Psoas muscle (tissue), 8 donors: ENCODE measurements around the gene MCMBP. TPM values are rescaled to one million over a fixed set of nuclear protein-coding genes. Genes with fewer than 3 reads are reported as not detected.
"Not testable (repeated sequence)": the region's sequence is repeated elsewhere in the genome, so short reads cannot be mapped to it uniquely, and the experiment has no call there.

Experiments used
- ATAC-seq, 4 donors: fragments of 200-7000 bp; cut with Tn5 transposase; one replicate each; pipeline ENCODE4 v1.9.1; 2020; ENCODE audit warnings: moderate library complexity in 3 of 4, mild to moderate bottlenecking in 2 of 4
- DNase-seq, 2 donors: peaks; one replicate each; pipeline ENCODE4 v3.0.0-alpha.2; 2020
- H3K27ac ChIP-seq: fragments of 200-600 bp; one replicate; pipeline ENCODE4 v1.8.0; 2022
- H3K27me3 ChIP-seq, 3 donors: fragments of 200-600 bp in 1 of 3; one replicate each; pipeline versions ENCODE4 v1.6.1 to v1.8.0; 2013 to 2022; ENCODE audit warnings: low read length in 2 of 3, mild to moderate bottlenecking in 2 of 3, moderate library complexity in 1 of 3; ENCODE audit not compliant: insufficient read depth in 3 of 3
- H3K36me3 ChIP-seq, 2 donors: fragments of 200-600 bp in 1 of 2; one replicate each; pipeline versions ENCODE4 v1.6.1 to v1.8.0; 2013 to 2022; ENCODE audit warnings: low read depth in 1 of 2, mild to moderate bottlenecking in 1 of 2, moderate library complexity in 1 of 2; ENCODE audit not compliant: insufficient read depth in 1 of 2
- H3K4me1 ChIP-seq: fragments of 200-600 bp; one replicate; pipeline ENCODE4 v1.8.0; 2022
- H3K4me3 ChIP-seq: fragments of 200-600 bp; one replicate; pipeline ENCODE4 v1.8.0; 2022; ENCODE audit warnings: mild to moderate bottlenecking
- H3K9me3 ChIP-seq: fragments of 200-600 bp; one replicate; pipeline ENCODE4 v1.8.0; 2022
- WGBS, 3 donors: extraction: QIAGEN DNeasy Blood & Tissue Kit; methylation state at CpG; one replicate each; pipeline versions ENCODE4 v1.1.6 to v1.1.7; 2013; 5-methylcytosine and 5-hydroxymethylcytosine counted together
- intact Hi-C, 2 donors: fragments of 100-400 bp; cut with DNase I; formaldehyde crosslinking; loops; one replicate each; pipeline versions ENCODE4 v1.11.0 to v1.14.2; 2022
- polyA plus RNA-seq, 3 donors: library from polyadenylated mRNA; stranded (reverse); fragments of 200-250 nt; gene quantifications; one replicate each; pipeline ENCODE4 v1.2.3, GENCODE V29; 2013
- total RNA-seq, 4 donors: library from RNA; stranded (reverse); fragmentation: NEBNext Ultra II Directional in 2 of 4; extraction: Animal tissue kit (Norgen Biotek cat#: 25700) in 2 of 4; gene quantifications; one replicate each; pipeline versions ENCODE4 v1.2.1 to v1.2.4, GENCODE V29; 2021 to 2023
- TF ChIP-seq, protein P1 (sequence below): fragments of 200-600 bp; IDR thresholded peaks from one replicate; pipeline ENCODE4 v1.8.0; 2022; ENCODE audit warnings: antibody characterized with exemption
- donor health status: healthy with polysubstance abuse.
- donor health status: DM: no; HTN: no; CAD: no; lungs with moderate emphysema.
- donor health status: Bipolar disorder and iron deficiency.
- donor health status: healthy.
- donor health status: DM: yes; HTN: yes; CAD: no.
- donor health status: DM: no; HTN: no; CAD: no.
- donor health status: DM: no; HTN: no; CAD: no.
- donor health status: DM: yes; HTN: yes; CAD: no.

Gene MCMBP
- total and polyA plus RNA-seq, 7 donors, result 23.0 to 43.8 (median 37.8) TPM

DNA sequence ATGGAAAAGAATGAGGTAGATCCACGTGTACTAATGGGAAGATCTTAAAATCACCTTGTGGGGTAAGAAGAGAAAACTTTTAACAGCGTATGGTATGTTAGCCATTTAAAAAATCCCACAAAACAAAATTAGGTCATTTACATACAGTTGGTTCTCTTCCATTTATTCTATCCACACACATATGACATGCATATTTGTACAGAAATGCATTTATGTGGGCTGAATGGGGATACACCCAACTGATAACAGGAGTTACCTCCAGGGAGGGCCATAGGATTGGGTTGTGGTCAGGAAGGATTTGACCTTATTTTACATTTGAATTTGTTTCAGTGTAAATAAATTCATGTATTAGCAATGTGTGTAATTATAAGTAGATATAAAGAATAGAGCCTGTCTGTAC lies 71.5 kb downstream of the MCMBP start:
- DNase-seq (no peak), ATAC-seq (no peak)
- H3K27me3 ChIP-seq, result no peaks in the 10 kb centered on the region
- TF ChIP-seq, protein P1, sequence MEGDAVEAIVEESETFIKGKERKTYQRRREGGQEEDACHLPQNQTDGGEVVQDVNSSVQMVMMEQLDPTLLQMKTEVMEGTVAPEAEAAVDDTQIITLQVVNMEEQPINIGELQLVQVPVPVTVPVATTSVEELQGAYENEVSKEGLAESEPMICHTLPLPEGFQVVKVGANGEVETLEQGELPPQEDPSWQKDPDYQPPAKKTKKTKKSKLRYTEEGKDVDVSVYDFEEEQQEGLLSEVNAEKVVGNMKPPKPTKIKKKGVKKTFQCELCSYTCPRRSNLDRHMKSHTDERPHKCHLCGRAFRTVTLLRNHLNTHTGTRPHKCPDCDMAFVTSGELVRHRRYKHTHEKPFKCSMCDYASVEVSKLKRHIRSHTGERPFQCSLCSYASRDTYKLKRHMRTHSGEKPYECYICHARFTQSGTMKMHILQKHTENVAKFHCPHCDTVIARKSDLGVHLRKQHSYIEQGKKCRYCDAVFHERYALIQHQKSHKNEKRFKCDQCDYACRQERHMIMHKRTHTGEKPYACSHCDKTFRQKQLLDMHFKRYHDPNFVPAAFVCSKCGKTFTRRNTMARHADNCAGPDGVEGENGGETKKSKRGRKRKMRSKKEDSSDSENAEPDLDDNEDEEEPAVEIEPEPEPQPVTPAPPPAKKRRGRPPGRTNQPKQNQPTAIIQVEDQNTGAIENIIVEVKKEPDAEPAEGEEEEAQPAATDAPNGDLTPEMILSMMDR, result no peak
- no peak overlapping the region for H3K27ac ChIP-seq
- peaks cover 0 to 40% of the 10 kb centered on the region in 2 donors for H3K36me3 ChIP-seq
- intact Hi-C loops, result no loop called here
- WGBS, 3 donors, result 93 to 94% (median 93%) methylated on average over 2 of the region's 2 CpGs
- H3K4me1 ChIP-seq, result peaks cover 9% of the 10 kb centered on the region
- H3K9me3 ChIP-seq, result no peaks in the 10 kb centered on the region
- H3K4me3 ChIP-seq, result no peak overlapping the region

DNA sequence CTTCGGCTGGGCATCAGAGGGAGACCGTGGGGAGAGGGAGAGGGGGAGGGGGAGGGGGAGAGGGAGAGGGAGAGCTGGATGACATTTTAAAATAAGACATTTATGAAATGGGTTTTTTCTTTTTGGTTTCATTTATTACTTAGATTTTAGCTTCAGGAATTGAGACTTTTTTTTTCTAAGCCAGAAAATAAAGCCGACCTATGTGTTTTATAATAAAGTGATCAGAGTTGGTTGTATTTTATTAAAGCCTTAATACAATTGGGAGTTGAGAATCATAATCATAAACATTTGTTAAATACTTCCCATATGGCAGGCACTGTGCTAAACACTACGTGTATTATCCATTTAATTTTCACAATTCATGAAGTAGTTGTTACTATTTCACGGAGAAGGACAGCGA lies 76.6 kb downstream of the MCMBP start:
- peaks cover 0 to 39% of the 10 kb centered on the region in 2 donors for H3K36me3 ChIP-seq
- TF ChIP-seq, protein P1, result no peak
- ATAC-seq (no peak), DNase-seq (no peak)
- H3K4me3 ChIP-seq, result no peak overlapping the region
- no peak overlapping the region for H3K27ac ChIP-seq
- no peaks in the 10 kb centered on the region for H3K4me1 ChIP-seq
- no peaks in the 10 kb centered on the region for H3K27me3 ChIP-seq
- intact Hi-C loops, result no loop called here
- WGBS, 3 donors, result 92 to 96% (median 95%) methylated on average over 4 to 6 of the region's 6 CpGs
- H3K9me3 ChIP-seq, result no peaks in the 10 kb centered on the region

DNA sequence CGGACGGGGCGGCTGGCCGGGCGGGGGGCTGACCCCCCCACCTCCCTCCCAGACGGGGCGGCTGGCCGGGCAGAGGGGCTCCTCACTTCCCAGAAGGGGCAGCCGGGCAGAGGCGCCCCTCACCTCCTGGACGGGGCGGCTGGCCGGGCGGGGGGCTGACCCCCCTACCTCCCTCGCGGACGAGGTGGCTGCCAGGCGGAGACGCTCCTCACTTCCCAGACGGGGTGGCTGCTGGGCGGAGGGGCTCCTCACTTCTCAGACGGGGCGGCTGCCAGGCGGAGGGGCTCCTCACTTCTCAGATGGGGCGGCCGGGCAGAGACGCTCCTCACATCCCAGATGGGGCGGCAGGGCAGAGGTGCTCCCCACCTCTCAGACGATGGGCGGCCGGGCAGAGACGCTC lies 77.5 kb downstream of the MCMBP start:
- WGBS, 3 donors, result 95 to 100% (median 98%) methylated on average over 8 to 27 of the region's 32 CpGs
- ATAC-seq, H3K27ac ChIP-seq, H3K27me3 ChIP-seq, H3K4me3 ChIP-seq, H3K9me3 ChIP-seq, DNase-seq, H3K4me1 ChIP-seq, intact Hi-C loops: not testable (repeated sequence)
- peaks cover 0 to 43% of the 10 kb centered on the region in 2 donors for H3K36me3 ChIP-seq

DNA sequence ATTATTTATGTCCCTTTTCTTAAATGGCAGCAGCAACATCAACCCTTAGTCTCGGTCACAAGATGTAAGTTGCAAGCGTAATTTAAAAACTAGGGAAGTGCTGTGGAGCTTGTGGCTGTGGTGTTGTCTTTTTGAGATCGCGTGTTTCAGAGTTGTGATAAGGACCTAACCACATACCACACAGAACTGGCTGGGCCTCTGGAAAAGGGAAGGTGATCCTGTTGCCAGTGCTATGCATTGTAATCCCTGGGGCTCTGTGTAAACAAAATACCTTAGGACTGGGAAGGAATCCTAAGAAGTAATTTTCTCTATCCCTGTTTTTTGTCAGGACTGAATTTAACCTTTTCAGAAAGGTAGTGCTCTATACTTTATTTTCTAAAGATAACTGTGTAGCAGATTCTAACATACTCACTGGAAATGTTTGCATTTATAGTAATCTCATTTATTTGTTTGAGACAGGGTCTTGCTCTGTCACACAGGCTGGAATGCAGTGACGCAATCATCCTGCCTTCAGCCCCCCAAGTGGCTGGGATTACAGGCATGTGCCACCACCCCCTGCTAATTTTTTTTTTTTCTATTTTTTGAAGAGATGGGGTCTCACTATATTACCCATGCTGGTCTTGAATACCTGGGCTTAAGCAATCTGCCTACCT lies 86.4 kb downstream of the MCMBP start:
- TF ChIP-seq, protein P1, result no peak
- ATAC-seq (no peak), DNase-seq (no peak)
- intact Hi-C loops, result no loop called here
- WGBS, 3 donors, result 73 to 76% (median 75%) methylated on average over 5 of the region's 5 CpGs
- H3K27ac ChIP-seq, result no peak overlapping the region
- H3K9me3 ChIP-seq, result no peaks in the 10 kb centered on the region
- H3K4me1 ChIP-seq, result peaks cover 9% of the 10 kb centered on the region
- H3K27me3 ChIP-seq, result no peaks in the 10 kb centered on the region
- peaks cover 0 to 7% of the 10 kb centered on the region in 2 donors for H3K36me3 ChIP-seq
- no peak overlapping the region for H3K4me3 ChIP-seq

DNA sequence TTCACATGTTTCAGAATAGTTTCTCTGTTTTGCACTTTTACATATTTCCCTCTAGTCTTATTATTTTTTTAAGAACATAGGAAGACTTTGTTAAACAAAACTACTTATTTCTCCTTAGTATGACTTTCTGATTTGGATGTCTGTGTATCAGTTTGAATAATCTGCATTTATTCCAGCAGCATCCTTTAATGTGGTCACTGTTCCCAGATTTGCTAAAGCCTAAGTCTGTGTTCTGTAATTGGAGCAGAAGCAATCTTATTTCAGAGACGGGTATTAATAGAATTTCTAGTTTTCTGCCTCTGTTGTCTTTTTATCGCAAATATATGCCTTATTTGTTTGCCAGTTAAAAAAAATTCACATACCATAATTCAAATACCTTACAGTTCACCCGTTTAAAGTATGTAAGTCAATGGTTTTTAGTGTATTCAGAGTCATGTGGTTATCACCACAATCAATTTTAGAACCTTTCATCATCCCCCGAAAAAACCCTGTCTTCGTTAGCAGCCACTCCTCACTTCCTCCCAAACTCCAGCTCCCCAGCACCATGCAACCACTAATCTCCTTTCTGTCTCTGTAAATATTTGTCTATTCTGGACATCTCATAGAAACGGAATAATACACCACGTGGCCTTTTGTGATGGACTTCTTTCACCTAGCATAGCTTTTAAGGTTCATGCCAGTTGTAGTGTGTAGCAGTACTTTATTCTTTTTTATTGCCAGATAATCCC lies 88.1 kb downstream of the MCMBP start:
- peaks cover 9% of the 10 kb centered on the region for H3K4me1 ChIP-seq
- no peaks in the 10 kb centered on the region for H3K9me3 ChIP-seq
- DNase-seq (no peak), ATAC-seq (no peak)
- H3K4me3 ChIP-seq, result no peak overlapping the region
- H3K36me3 ChIP-seq, result no peaks in the 10 kb centered on the region
- TF ChIP-seq, protein P1, result no peak
- no peak overlapping the region for H3K27ac ChIP-seq
- 74 to 85% (median 81%) methylated on average over 7 of the region's 7 CpGs for WGBS, 3 donors
- intact Hi-C loops, result no loop called here
- H3K27me3 ChIP-seq, result no peaks in the 10 kb centered on the region
